ENCODE data around the gene CAPN9.

CAPN9 gene

DNA sequence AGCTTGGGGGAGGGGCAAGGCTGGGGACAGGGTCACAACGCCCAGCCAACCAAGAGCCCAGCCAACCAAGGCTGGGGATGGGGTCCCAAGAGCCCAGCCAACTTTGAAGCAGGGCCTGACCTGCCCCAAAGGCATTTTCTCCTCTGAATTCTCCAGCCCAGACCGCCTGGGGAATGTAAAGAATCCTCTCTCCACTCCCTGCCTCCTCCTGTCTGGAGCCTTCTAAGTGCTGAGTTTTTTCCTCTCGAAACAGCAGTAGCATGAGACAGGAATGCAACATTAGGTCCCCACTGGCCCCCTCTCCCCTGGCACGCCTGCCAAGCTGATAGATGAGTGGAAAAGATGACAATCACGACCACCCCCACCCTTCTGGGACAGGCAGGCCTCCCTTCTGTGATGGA, 104.1 kb downstream of the CAPN9 start:
- DNase-seq (ENCODE audit: low read depth): no peak
